IMR-90 (cell line): ENCODE measurements around the gene GALC. TPM values are rescaled to one million over a fixed set of nuclear protein-coding genes. Genes with fewer than 3 reads are reported as not detected.

Experiments used
- ATAC-seq: fragments of 200-7000 bp; cut with Tn5 transposase; 2 replicates; pipeline ENCODE4 v1.9.1; 2020; ENCODE audit warnings: low read depth, mild to moderate bottlenecking, moderate library complexity
- BruUV-seq: library from RNA; stranded (reverse); fragments of 400-500 nt; replicated peaks from 2 replicates; lab custom pipeline; 2021; lab: Mats Ljungman, UMichigan
- CTCF ChIA-PET: fragments of 300-600 bp; formaldehyde crosslinking; extraction: SDS; loops from one replicate; lab custom pipeline; 2021; ENCODE audit warnings: antibody characterized with exemption; lab: Yijun Ruan, JAX
- POLR2A ChIA-PET: fragments of 300-600 bp; sonication (Branson Sonifier 250); formaldehyde crosslinking; loops from one replicate; lab custom pipeline; 2022; ENCODE audit warnings: antibody characterized with exemption; ENCODE audit not compliant: unreplicated experiment; lab: Charles Lee
- DNase-seq: peaks from one replicate; pipeline ENCODE4 v3.0.0; 2013
- H2AFZ ChIP-seq: replicated peaks from 2 replicates; pipeline ENCODE3; 2013; ENCODE audit warnings: low read length, mild to moderate bottlenecking; ENCODE audit not compliant: poor library complexity
- H2AK5ac ChIP-seq: 2 replicates; pipeline ENCODE4 v1.6.1; 2013; ENCODE audit warnings: low read depth, low read length, inconsistent platforms
- H2AK9ac ChIP-seq: replicated peaks from 2 replicates; pipeline ENCODE3; 2013; ENCODE audit warnings: mild to moderate bottlenecking, low read depth, low read length, moderate library complexity; ENCODE audit not compliant: poor library complexity
- H2BK120ac ChIP-seq: 2 replicates; pipeline ENCODE4 v1.6.1; 2013; ENCODE audit warnings: low read depth, low read length, inconsistent platforms
- H2BK15ac ChIP-seq: 3 replicates; pipeline ENCODE4 v1.6.1; 2013; ENCODE audit warnings: low read depth, low read length, inconsistent platforms
- H2BK20ac ChIP-seq: 2 replicates; pipeline ENCODE4 v1.6.1; 2013; ENCODE audit warnings: low read depth, mild to moderate bottlenecking, inconsistent platforms, low read length, moderate library complexity
- H2BK5ac ChIP-seq: 2 replicates; pipeline ENCODE4 v1.6.1; 2013; ENCODE audit warnings: mild to moderate bottlenecking, low read depth, low read length, inconsistent platforms; ENCODE audit not compliant: poor library complexity, severe bottlenecking
- H3K14ac ChIP-seq: replicated peaks from 2 replicates; pipeline ENCODE4 v1.6.1; 2013; ENCODE audit warnings: low read depth, low read length, inconsistent platforms
- H3K18ac ChIP-seq: 2 replicates; pipeline ENCODE4 v1.6.1; 2013; ENCODE audit warnings: low read depth, low read length, control low read depth
- H3K23ac ChIP-seq: 2 replicates; pipeline ENCODE4 v1.6.1; 2013; ENCODE audit warnings: low read depth, low read length, inconsistent platforms
- H3K27ac ChIP-seq: 2 replicates; pipeline ENCODE4 v1.5.1; 2013; ENCODE audit warnings: mild to moderate bottlenecking, control low read depth, low read length; ENCODE audit not compliant: insufficient read depth
- H3K27me3 ChIP-seq: 2 replicates; pipeline ENCODE4 v1.6.1; 2013; ENCODE audit warnings: low read length; ENCODE audit not compliant: control insufficient read depth, insufficient read depth
- H3K36me3 ChIP-seq: 2 replicates; pipeline ENCODE4 v1.6.1; 2013; ENCODE audit warnings: low read length, mixed read lengths; ENCODE audit not compliant: control insufficient read depth, insufficient read depth
- H3K4ac ChIP-seq: 2 replicates; pipeline ENCODE4 v1.6.1; 2013; ENCODE audit warnings: low read depth, low read length, inconsistent platforms
- H3K4me1 ChIP-seq: 2 replicates; pipeline ENCODE4 v1.6.1; 2013; ENCODE audit warnings: low read length, mixed read lengths; ENCODE audit not compliant: control insufficient read depth, insufficient read depth
- H3K4me2 ChIP-seq: 2 replicates; pipeline ENCODE4 v1.6.1; 2013; ENCODE audit warnings: low read depth, mild to moderate bottlenecking, control low read depth, low read length, moderate library complexity
- H3K4me3 ChIP-seq: 2 replicates; pipeline ENCODE4 v1.5.1; 2013; ENCODE audit warnings: low read depth, mild to moderate bottlenecking, control low read depth, low read length, moderate library complexity; ENCODE audit not compliant: insufficient read depth
- H3K56ac ChIP-seq: 2 replicates; pipeline ENCODE4 v1.6.1; 2013; ENCODE audit warnings: low read length, inconsistent platforms; ENCODE audit not compliant: insufficient read depth; ENCODE audit errors: extremely low read depth
- H3K79me1 ChIP-seq, 2 experiments: 2 replicates each; pipeline ENCODE4 v1.6.1; 2013; ENCODE audit warnings: low read length in 2 of 2, inconsistent platforms in 1 of 2, low read depth in 1 of 2
- H3K9ac ChIP-seq: 2 replicates; pipeline ENCODE4 v1.6.1; 2013; ENCODE audit warnings: low read depth, low read length, control low read depth
- H3K9me1 ChIP-seq: 2 replicates; pipeline ENCODE4 v1.6.1; 2013; ENCODE audit warnings: low read length, inconsistent platforms; ENCODE audit not compliant: insufficient read depth
- H3K9me3 ChIP-seq: 2 replicates; pipeline ENCODE4 v1.6.1; 2013; ENCODE audit warnings: low read length; ENCODE audit not compliant: control insufficient read depth, insufficient read depth
- H4K20me1 ChIP-seq: 2 replicates; pipeline ENCODE4 v1.6.1; 2013; ENCODE audit warnings: low read length, inconsistent platforms; ENCODE audit not compliant: insufficient read depth
- H4K5ac ChIP-seq: 2 replicates; pipeline ENCODE4 v1.6.1; 2013; ENCODE audit warnings: mild to moderate bottlenecking, low read depth, low read length, control low read depth
- H4K8ac ChIP-seq, 2 experiments: 2 replicates each; pipeline ENCODE4 v1.6.1; 2013; ENCODE audit warnings: low read depth in 2 of 2, low read length in 2 of 2, control low read depth in 1 of 2, inconsistent platforms in 1 of 2
- H4K91ac ChIP-seq: 2 replicates; pipeline ENCODE4 v1.6.1; 2013; ENCODE audit warnings: low read depth, low read length, inconsistent platforms; ENCODE audit not compliant: insufficient read depth
- BHLHE40 ChIP-seq: fragments of 150-350 bp; IDR thresholded peaks from 2 replicates; pipeline ENCODE4 v1.6.1; 2016; ENCODE audit warnings: mild to moderate bottlenecking, low read depth, low read length
- CEBPB ChIP-seq: IDR thresholded peaks from 2 replicates; pipeline ENCODE4 v1.6.1; 2012; ENCODE audit warnings: low read depth, low read length, improper control_type of control experiment
- CHD1 ChIP-seq: IDR thresholded peaks from 2 replicates; pipeline ENCODE4 v1.6.1; 2012; ENCODE audit warnings: low read depth, low read length, improper control_type of control experiment
- MAZ ChIP-seq: IDR thresholded peaks from 2 replicates; pipeline ENCODE4 v1.6.1; 2012; ENCODE audit warnings: low read depth, mild to moderate bottlenecking, low read length, improper control_type of control experiment, moderate library complexity, borderline replicate concordance
- MXI1 ChIP-seq: IDR thresholded peaks from 2 replicates; pipeline ENCODE4 v1.6.1; 2012; ENCODE audit warnings: low read depth, mild to moderate bottlenecking, low read length, moderate library complexity, borderline replicate concordance
- POLR2A ChIP-seq: IDR thresholded peaks from 2 replicates; pipeline ENCODE4 v1.6.1; 2012; ENCODE audit warnings: mild to moderate bottlenecking, low read depth, low read length
- RAD21 ChIP-seq: IDR thresholded peaks from 2 replicates; pipeline ENCODE4 v1.6.1; 2012; ENCODE audit warnings: low read length, improper control_type of control experiment
- RCOR1 ChIP-seq: IDR thresholded peaks from 2 replicates; pipeline ENCODE4 v1.6.1; 2012; ENCODE audit warnings: mild to moderate bottlenecking, low read length, improper control_type of control experiment; ENCODE audit not compliant: insufficient replicate concordance
- RFX5 ChIP-seq: IDR thresholded peaks from 2 replicates; pipeline ENCODE4 v1.8.0; 2012; ENCODE audit warnings: low read depth, mild to moderate bottlenecking, low read length, moderate library complexity
- SMC3 ChIP-seq: fragments of 150-350 bp; IDR thresholded peaks from 2 replicates; pipeline ENCODE4 v1.6.1; 2016; ENCODE audit warnings: low read depth, mild to moderate bottlenecking, antibody characterized with exemption, low read length, moderate library complexity
- WGBS, 2 experiments: methylation state at CpG; one replicate each; pipeline versions ENCODE4 v1.1.5 to v1.1.7; 2013; ENCODE audit warnings: missing lambda C conversion rate in 2 of 2; ENCODE audit not compliant: insufficient read length in 1 of 2; ENCODE audit errors: extremely low coverage in 2 of 2; 5-methylcytosine and 5-hydroxymethylcytosine counted together
- dilution Hi-C: fragments of 300-500 bp; cut with HindIII; formaldehyde crosslinking; loops from one replicate; pipeline ENCODE4 v1.14.3; 2018; ENCODE audit warnings: low sequenced_read_pairs; ENCODE audit not compliant: unreplicated experiment
- in situ Hi-C: fragments of 300-500 bp; cut with MboI; formaldehyde crosslinking; loops from 3 replicates; pipeline ENCODE4 v1.14.3; 2019; ENCODE audit warnings: low sequenced_read_pairs, inconsistent platforms, mixed read lengths
- intact Hi-C: fragments of 100-400 bp; cut with micrococcal nuclease; formaldehyde crosslinking; loops from 2 replicates; pipeline ENCODE4 v1.10.0; 2022
- polyA plus RNA-seq, 3 experiments: library from polyadenylated mRNA; depleted of rRNA; stranded (reverse); fragments of >200 nt; gene quantifications; 2 replicates each; pipeline ENCODE4 v1.2.3, GENCODE V29; 2012; ENCODE audit warnings: low replicate concordance in 1 of 3
- total RNA-seq: library from RNA; depleted of rRNA; stranded (reverse); fragments of >200 nt; gene quantifications from 2 replicates; pipeline ENCODE4 v1.2.3, GENCODE V29; 2012
- TF ChIP-seq, protein P1 (sequence below): conservative IDR thresholded peaks from 2 replicates; pipeline ENCODE4 v1.5.1; 2012; ENCODE audit warnings: mild to moderate bottlenecking, low read depth, low read length, improper control_type of control experiment
- TF ChIP-seq, protein P2 (sequence below): fragments of 150-350 bp; IDR thresholded peaks from 2 replicates; pipeline ENCODE4 v1.6.1; 2017; ENCODE audit warnings: mild to moderate bottlenecking, antibody characterized with exemption, low read length, low read depth

GALC gene
- total and polyA plus RNA-seq, 2 of the 4 experiments (the other 2 are of a cell fraction) = 6.3 to 7.9 TPM

DNA sequence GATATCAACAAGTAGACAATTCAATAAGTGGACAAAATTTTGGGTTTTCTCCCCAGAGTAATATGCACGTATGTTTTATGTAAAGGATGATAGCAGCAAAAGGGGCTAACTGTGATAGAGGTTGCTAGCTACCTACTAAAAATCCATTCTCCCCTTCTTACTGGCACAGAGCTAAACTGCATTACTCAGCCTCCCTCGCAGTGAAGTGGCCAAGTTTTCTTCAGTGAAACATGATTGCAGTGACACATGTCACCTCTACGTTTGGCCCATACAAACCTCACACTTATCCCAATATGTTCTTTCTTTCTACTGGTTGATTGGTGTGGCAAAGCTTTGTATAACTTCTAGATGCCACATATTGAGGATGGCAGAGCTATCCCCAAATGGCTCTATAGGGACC is 46.2 kb upstream of the GALC start:
- Histone ChIP-seq H4K20me1 (no peaks in the 10 kb centered on the region), H3K23ac (no peak overlapping the region), H2BK5ac (no peak overlapping the region), H4K8ac (no peak overlapping the region), H4K5ac (no peak overlapping the region), H2BK15ac (no peak overlapping the region), H3K36me3 (no peaks in the 10 kb centered on the region), H2AK9ac (no peak overlapping the region), H3K27me3 (no peaks in the 10 kb centered on the region), H3K56ac (no peak overlapping the region), H3K27ac (no peak overlapping the region), H2BK20ac (no peak overlapping the region), H2AFZ (no peak overlapping the region), H3K4me1 (no peaks in the 10 kb centered on the region), H3K9ac (no peak overlapping the region), H3K4me3 (no peak overlapping the region), H3K79me1 (no peaks in the 10 kb centered on the region), H4K91ac (no peak overlapping the region), H3K14ac (no peak overlapping the region), H2AK5ac (no peak overlapping the region), H3K18ac (no peak overlapping the region), H3K9me3 (no peaks in the 10 kb centered on the region), H3K9me1 (no peaks in the 10 kb centered on the region), H2BK120ac (no peak overlapping the region), H3K4me2 (no peak overlapping the region), H3K4ac (no peak overlapping the region)
- in situ Hi-C loops = no loop called here
- DNase-seq (no peak), ATAC-seq (no peak)
- intact Hi-C loops = no loop called here
- POLR2A ChIA-PET = no interaction called here
- BruUV-seq = no TSS peak
- dilution Hi-C loops = no loop called here
- TF ChIP-seq SMC3 = no peak
- no peak for TF ChIP-seq RCOR1
- TF ChIP-seq MXI1 = no peak
- TF ChIP-seq, protein P1, sequence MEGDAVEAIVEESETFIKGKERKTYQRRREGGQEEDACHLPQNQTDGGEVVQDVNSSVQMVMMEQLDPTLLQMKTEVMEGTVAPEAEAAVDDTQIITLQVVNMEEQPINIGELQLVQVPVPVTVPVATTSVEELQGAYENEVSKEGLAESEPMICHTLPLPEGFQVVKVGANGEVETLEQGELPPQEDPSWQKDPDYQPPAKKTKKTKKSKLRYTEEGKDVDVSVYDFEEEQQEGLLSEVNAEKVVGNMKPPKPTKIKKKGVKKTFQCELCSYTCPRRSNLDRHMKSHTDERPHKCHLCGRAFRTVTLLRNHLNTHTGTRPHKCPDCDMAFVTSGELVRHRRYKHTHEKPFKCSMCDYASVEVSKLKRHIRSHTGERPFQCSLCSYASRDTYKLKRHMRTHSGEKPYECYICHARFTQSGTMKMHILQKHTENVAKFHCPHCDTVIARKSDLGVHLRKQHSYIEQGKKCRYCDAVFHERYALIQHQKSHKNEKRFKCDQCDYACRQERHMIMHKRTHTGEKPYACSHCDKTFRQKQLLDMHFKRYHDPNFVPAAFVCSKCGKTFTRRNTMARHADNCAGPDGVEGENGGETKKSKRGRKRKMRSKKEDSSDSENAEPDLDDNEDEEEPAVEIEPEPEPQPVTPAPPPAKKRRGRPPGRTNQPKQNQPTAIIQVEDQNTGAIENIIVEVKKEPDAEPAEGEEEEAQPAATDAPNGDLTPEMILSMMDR = no peak
- no peak for TF ChIP-seq CHD1
- TF ChIP-seq MAZ = no peak
- no peak for TF ChIP-seq POLR2A
- no peak for TF ChIP-seq RAD21
- TF ChIP-seq RFX5 = no peak
- TF ChIP-seq CEBPB = no peak
- no peak for TF ChIP-seq BHLHE40
- TF ChIP-seq, protein P2, sequence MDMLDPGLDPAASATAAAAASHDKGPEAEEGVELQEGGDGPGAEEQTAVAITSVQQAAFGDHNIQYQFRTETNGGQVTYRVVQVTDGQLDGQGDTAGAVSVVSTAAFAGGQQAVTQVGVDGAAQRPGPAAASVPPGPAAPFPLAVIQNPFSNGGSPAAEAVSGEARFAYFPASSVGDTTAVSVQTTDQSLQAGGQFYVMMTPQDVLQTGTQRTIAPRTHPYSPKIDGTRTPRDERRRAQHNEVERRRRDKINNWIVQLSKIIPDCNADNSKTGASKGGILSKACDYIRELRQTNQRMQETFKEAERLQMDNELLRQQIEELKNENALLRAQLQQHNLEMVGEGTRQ = no peak
- CTCF ChIA-PET = no interaction called here
- WGBS, 2 experiments = no CpG with 5 or more reads among the region's 3 CpGs
